HG03066 (cell line): ENCODE results near the gene ZNF679.
"Not testable (repeated sequence)": the region's sequence is repeated elsewhere in the genome, so short reads cannot be mapped to it uniquely, and the experiment has no call there.

Source experiments
- ATAC-seq: cut with Tn5 transposase; IDR thresholded peaks from one replicate; pipeline ENCODE4 v1.9.1; 2021; ENCODE audit warnings: low read depth; ENCODE audit not compliant: unreplicated experiment

The ZNF679 gene

DNA sequence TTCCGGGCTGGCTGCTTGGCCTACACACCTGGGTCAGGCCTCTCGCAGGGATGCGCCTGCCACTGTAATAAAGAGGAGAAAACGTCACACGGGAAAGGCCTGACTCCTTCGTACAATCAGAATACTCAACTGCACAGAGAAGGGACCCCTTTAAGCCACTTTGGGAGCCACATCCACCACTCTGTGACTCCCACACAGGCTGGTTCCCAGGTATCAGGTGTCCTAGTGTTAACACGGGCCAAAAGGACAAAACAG lies 79.7 kb downstream of the ZNF679 start:
- ATAC-seq = no peak

DNA sequence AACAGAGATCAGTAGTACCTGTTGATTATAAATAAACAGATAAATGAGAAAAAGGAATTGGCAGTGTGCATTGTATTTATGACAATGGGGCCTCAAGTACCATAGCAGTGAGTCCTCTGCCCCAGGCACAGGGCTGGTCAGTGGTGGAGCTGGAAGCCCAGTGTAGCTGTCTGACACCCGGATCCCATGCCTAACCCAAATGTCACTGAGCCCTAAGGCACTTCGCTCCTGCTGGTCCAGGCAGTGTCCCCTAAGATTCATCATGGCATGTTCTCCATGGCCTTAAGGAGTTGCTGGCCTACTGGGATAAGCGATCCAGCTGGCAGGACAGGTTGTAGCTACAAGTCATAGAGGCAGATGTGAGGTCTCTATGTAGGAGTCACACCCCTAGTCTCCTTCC lies 82.2 kb downstream of the ZNF679 start:
- ATAC-seq = no peak

DNA sequence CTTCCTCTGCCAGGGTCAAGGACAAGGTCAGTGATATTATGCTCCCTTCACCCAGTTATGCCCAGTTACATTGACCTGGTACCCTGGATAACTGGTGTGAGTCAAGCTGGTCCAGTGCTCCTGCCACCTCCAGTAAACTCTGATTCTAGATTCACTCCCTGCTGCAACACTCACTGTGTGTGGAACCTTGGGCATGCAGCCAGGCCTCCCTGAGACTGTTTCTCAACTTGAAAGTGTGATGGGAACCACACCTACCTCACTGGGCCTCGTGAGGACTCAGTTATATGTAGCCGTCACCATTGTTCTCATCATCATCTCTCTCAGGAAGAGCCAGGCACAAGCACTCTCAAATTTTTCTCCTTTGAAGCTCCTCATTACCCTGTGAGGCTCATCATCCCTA lies 84.6 kb downstream of the ZNF679 start:
- no peak for ATAC-seq

DNA sequence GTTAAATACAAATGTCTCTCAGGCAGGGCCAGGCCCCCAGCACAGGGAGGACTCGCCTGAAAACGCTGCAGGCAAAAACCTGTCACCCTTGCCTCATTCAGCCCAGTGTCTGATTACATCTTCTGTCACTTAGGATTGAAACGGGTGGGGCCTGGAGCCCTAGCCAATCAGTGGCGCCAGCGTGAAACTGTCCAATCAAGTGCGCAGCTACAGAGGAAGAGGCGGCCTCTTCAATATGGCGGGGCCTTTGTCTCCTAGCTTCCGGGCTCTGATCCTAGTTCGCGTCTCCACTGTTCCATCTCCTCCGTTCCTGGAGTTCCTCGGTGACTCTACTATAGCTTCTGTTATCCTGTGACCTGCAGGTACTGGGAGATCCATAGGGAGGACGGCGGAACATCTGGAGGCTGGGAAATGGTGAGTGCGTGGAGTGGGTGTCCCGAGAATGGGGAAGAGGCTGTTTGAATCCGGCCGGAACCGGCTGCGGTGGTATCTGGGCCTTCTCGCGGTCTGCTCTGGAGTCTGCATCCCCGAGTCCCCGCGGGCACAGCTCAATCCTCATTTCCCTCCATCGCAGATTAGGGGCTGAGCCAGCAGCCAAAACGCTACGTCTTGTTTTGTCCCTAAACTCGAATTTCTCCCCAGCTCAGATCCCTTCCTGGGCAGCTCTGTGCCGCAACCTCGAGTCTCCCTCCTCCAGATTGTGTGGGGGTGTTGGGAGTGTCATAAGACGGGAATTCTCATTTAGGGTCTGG lies 85.6 kb downstream of the ZNF679 start, which contains the start of gene ZNF736:
Gene ZNF736 (plus strand): TSS at position 222 of the 752 bp plus-strand sequence. CDS start 190 bp downstream, at position 412.
- ATAC-seq = peak; percentile 100

DNA sequence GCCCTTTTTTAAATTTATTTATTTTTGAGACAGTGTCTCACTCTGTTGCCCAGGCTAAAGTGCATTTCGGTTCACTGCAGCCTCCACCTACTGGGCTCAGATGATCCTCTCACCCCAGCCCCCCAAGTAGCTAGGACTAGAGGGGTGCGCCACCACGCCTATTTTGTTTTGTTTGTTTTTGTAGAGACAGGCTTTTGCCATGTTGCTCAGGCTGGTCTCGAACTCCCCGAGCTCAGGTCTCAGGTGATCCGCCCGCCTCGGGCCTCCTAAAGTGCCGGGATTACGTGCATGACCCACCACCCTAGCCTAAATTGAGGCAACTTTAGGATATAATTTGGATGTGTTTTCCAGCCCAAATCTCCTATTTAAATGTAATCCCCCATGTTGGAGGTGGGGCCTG lies 86.3 kb downstream of the ZNF679 start:
- no peak for ATAC-seq

DNA sequence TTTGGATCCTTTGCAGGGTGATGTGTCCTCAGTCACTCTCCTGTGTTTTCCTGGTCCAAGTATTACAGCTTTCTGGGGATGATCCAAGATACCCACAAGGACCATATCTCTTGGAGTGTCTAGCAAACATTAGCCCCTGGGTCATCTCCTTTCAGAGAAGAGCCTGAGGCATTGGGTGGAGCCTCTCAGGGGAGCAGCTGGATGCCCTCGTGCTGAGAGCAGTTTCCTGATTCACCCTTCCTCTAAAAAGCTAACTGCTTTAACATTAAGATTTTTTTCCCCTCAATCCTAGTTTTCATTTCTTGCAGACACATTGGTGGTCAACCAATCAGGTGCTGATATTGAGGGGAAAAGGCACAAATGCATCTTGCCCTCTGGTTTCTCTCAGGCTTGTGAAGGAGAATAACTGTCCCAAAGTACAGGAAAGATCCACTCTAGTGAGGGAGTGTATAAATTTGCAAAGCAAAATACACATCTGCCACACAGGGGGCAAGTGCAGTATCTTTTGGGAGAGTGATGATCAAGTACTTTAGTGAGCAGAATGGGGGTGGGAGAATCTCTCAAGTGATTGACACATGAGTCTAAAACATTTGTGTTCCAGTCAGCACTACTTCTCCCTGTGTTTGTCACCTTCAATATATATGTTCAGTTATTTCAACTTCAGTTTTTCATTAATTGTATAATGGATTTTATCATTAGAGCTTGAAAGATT lies 87.9 kb downstream of the ZNF679 start:
- ATAC-seq = not testable (repeated sequence)
